NCI-H1694 (cell line): ENCODE results near the gene PPM1B.
"Not testable (repeated sequence)": the region's sequence is repeated elsewhere in the genome, so short reads cannot be mapped to it uniquely, and the experiment has no call there.

Experiments used
- DNase-seq: peaks from one replicate; lab custom pipeline; 2025; lab: John Stamatoyannopoulos, UW

Gene PPM1B

DNA sequence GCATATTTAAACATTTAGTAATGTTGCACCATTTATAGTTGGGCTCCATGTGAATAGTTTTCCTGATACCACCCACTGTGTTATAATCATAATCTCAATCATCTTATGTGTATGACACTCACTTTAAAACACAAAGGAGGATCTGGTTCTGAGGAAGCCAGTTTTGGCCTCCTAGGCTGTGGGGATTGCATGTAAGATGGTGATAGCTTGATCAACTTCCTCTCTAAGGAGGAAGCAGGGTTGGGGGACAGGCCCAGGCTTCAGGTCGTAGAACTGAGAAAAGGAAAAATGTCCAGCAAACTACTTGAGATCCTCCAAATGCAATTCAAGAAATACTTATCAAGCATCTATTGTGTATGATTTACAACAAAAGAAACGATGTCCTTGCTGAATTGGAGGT is 4.9 kb upstream of the PPM1B start:
- no peak for DNase-seq

DNA sequence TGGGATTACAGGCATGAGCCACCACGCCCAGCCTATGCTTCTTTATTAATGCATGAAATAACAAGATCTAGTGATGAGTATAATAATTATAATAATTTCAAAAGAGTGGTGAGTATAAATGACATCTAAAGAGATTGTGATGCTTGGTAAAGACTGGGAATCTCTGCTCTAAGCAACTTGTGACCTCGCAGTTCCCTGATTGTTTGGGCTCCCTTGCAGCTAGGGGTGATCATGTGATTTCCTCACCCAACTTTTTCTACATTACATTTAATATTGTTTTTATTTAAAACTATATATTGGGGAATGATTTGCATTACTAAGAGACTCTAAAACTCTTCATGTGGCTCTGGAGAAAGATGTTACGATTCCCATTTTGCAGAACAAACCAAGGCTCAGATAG is 4.1 kb upstream of the PPM1B start:
- no peak for DNase-seq

DNA sequence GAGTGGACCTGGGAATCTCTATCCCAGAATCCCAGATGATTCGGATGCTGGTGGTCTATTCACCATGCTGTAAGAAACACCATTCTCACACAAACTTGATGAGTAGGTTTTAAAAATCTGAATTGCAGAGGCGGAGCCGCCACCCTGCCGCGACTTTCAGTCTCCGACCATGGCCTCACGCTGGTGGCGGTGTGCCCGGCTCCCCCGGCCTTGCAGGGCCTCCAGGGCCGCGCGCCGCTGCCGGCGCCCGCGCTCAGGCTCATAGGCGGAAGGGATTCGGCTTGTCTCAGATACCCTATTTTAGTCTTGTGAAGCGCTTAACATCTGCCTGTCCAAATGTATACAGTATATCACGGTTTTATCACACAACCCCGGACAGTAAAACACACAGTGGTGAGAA is 2.6 kb upstream of the PPM1B start:
- no peak for DNase-seq

DNA sequence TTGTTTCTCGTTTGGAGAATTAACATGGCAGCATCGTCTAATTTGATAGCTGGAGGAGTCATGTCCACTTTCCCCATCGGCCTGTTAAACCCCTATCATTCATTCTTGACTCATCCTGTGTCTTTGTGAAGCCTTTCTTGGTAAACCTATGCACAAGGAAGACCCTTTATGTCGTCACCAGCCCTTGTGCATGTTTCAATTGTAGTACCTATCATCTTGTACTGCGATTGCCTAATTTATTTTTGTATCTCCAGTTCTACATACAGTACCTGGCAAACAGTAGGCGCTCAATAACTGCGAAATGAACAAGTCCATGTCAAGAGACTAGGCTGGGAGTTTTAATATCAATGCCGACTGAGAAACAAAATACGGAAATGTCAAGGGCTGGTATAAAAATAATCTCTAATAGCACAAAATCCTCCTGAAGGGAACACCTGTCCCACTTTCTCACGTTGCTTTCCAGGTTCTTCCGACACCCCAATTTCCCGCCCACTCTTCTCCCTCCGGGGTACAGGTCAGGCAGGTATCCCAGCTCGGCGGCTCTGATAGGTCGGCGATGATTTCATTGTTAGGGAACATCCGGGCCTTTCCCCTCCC is 1.3 kb upstream of the PPM1B start:
- no peak for DNase-seq

DNA sequence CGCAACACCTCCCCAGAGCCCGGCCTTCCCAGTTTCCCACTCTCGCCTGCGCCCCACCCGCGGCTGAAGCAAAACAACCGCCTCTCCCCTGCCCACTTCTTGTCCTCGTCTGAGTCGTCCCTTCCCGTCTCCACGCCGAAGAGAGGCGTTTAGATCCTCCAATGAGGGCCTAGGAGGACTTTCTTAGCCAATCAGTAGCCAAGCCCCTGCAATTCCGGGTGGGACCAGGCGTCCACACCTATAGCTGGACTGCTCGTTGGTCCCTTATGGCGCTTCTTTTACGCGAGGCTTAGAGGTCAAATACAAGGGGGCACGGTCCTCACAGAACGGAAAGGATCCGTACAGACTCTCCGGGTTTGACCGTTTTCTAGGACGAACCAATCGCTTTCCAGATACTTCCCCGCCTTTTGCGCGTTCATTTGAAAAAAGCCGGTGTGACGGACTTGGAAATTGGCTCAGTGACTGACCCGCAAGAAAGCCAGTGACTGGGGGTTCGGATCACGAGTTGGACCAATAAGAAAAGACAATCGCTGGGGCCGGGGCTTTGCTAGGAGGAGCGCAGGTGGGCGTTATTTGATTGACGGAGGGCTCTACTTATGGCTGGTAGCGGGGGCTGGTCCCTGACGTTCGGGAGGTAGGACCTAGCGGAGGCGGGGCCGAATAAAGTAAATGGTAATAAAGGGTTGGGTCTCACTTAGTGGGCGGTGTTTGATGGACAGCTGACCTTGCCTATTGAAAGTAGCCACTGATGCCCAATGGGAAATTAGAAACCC is 581 bp upstream of the PPM1B start:
- peak; percentile 99 for DNase-seq

DNA sequence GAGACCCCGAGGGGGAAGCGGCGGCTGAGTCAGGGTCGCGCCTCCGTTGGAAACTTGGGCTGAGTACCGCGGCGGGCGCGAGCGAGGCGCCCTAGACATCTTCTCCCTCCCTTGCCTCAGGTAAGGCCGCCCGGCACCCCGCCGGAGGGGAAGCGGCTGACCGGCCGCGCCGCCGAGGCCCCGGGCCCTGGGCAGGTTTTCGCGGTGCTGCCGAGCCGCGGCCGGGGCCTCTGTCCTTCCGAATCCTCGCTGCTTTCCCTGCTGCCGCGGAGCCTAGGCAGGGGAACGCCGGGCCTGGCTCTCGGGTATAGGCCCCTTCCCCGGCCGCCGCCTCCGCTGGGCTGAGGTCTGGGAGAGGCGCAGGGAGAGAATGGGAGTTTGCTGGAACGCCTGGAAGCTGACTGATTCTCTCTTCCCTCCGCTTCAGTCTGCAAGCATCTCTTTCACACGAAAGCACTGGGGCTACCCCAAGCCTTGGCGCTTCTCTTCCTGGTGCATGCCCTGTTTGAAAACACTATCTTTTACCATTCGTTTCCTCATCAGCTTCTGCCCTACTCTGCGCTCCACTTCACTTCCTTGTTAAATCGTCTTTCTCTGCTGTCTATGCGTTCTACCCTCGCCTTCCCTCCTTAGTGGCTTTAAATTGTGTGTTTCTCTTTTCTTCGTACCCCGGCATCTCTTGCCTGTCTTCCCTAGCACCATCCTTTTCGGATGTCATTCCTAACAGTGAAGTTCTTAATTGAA is 652 bp downstream of the PPM1B start:
- DNase-seq = no peak

DNA sequence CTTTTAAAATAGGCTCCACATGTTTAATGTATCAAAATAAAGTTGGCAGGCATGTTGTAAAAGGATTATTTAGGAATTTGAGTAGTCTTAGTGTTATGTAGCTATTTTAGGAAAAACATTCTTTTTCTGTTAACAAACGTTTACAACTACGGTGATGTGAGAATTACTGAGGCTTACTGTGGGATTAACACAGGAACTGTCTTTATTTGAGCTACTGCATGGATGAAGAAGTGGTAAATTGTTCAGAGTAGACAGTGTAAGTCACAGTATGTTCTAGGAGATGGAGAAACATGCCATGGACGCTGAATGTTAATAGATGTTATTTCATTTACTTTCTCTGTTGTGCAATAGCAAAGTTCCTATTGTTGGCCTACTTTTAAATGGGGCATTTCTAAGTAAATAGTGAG is 1.6 kb downstream of the PPM1B start:
- DNase-seq = no peak

DNA sequence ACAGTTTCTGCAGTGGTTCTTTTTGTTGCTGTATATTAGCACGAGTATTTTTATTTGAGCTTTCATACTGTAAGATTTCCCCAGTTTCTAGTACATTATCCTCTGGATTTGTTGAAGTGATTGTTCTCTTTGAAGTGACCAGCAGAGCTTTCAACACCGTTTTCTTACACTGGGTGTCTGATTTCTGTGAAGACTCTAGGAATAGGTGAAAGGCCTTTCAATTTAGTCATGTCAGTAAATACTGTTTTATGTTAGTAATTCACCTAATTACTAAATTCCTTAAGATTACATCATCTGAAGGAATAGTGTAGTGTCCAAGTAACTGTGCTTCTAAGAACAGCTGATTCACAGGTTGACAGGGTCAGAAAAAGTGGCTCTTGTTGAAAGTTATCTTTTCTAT is 2.3 kb downstream of the PPM1B start:
- DNase-seq = no peak

DNA sequence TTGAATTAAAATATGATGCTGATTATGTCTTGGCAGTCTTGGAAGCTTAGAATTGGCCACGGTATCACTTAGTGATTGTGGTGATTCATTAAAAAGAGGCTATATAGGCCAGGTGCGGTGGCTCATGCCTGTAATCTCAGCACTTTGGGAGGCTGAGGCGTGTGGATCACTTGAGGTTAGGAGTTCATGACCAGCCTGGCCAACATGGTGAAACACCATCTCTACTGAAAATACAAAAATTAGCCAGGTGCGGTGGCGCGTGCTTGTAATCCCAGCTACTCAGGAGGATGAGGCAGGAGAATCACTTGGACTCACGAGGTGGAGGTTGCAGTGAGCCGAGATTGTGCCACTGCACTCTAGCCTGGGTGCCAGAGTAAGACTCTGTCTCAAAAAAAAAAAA is 2.8 kb downstream of the PPM1B start:
- not testable (repeated sequence) for DNase-seq

DNA sequence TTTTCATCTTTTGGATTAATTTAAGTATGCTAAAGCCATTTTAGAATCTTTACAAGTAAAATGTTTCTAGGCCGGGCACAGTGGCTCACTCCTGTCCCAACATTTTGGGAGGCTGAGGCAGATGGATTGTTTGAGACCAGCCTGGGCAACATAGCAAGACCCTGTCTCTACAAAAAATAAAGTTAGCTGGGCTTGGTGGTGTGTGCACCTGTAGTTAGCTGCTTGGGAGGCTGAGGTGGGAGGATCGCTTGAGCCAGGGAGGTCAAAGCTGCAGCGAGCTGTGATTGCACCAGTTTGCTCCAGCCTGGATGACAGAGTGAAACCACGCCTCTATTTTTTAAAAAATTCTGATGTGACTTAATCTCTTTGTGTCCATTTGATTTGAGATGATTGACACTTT is 3.9 kb downstream of the PPM1B start:
- no peak for DNase-seq

DNA sequence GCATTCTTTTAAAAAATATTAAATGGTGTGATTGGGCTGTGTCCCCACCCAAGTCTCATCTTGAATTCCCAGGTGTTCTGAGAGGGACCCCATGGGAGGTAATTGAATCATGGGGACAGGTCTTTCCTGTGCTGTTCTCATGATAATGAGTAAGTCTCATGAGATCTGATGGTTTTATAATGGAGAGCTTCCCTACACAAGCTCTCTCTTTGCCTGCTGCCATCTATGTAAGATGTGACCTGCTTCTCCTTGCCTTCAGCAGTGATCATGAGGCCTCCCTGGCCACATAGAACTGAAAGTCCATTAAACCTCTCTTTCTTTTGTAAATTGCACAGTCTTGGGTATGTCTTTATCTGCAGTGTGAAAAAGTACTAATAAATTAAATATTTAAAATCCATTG is 10.3 kb downstream of the PPM1B start:
- no peak for DNase-seq

DNA sequence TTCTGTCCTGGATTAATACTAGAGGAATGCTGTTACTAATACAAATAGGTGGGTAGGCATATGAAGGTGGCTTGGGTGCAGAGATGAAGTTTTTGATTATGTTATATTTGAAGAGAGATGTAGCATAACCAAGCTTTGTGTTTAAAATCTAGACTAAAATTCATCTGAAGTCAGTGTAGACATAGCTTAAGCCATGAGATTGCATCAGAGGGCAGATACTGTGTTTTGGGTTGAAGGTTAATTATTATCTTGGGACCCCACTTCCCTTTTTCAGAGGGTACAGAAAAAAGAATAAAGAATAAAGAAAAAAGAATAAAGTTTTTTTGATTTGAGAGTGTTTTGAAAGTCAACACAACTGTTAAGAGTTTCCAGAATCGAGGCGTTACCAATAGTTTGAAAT is 13.0 kb downstream of the PPM1B start:
- no peak for DNase-seq

DNA sequence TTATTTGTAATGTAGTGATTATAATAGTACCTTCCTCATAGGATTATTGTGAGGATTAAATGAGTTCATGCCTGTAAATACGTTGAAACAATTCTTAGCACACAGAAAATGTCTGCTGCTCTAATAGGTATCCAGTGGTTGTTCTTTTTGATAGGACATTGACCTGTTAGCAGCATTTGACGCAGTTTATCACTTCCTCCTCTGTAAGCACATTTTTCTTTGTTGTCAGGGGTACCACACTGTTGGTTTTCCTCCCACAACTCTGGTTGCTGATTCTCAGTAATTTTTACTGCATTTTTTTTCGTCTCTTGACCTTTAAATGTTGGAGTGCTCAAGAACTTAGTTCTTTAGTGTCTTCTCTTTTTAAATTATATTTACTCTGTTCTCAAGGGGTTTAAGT is 15.4 kb downstream of the PPM1B start:
- no peak for DNase-seq

DNA sequence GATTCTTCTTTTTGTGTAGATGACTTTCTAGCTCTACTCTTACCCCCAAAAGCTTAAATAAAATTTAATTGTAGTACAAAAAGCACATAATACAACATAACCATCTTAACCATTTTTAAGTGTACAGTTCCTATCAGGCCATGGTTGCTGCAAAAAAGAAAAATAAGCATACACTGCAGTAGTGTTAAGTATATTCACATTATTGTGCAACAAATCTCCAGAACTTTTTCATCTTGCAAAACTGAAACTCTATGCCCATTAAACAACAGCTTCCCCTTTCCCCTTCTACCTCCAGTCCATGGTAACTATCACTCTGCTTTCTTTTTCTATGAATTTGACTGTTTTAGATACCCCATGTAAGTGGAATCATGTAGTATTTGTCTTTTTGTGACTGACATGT is 18.1 kb downstream of the PPM1B start:
- no peak for DNase-seq

DNA sequence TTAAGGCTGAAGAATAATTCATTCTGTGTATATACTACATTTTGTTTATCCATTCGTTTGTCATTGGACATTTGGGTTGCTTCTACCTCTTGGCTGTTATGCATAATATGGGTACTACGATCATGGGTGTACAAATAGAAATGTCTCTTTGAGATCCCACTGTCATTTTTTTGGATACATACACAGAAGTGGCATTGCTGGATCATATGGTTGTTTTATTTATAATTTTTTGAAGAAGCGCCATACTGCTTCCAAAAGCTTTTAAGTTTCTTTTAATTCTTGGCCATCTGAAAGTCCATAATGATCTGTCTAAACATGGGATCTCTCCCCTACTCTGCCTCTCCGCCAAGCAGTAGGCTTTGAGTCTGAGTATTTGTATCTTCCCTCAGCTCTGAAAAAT is 18.6 kb downstream of the PPM1B start:
- DNase-seq = no peak

DNA sequence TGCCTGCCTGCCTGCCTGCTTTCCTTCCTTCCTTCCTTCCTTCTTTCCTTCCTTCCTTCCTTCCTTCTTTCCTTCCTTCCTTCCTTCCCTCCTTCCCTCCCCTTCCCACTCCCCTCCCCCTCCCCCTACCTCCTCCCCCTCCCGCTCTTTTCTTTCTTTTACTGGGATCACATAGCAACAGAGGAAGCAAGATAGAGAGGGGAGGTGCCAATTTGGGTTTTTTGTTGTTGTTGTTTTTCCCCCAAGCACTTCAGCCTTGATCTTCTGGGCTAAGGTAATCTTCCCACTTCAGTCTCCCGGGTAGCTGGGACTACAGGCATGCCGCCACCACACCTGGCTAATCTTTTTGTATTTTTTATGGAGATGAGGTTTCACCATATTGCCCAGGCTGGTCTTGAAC is 20.0 kb downstream of the PPM1B start:
- no peak for DNase-seq

DNA sequence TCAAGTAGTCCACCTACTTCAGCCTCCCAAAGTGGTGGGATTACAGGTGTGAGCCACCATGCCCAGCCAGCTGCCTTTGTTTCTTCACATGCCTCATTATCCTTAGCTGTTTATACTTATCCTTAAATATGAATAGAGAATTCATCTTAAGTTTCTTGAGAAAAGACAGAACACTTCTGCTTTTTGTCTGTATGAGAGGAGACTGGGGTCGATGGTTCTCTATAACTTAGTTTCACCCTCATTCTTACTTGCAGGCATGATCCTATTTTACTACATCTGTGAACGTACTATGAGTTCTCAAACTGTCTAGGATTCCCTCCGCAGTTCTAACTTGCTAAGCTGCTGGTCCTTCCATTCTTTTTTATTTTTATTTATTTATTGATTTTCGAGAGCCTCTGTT is 20.4 kb downstream of the PPM1B start:
- no peak for DNase-seq

DNA sequence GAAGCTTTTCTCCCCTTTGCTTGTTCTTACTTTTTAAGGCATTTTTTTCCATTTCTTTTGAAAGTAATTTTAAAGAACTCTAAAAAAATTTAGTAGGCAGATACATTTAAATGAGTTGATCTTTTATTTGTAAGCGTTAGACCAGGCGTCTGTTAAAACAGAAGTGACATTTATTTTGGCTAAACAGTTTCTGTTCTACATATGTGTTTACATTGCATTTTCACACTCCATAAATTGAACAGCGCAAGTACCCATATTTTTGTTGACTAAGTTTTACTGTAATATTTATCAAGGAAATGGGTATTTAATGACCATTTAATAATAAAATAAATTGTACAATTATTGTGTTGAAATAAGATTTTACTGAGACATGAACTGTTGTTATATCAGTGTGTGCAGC is 21.9 kb downstream of the PPM1B start:
- no peak for DNase-seq

DNA sequence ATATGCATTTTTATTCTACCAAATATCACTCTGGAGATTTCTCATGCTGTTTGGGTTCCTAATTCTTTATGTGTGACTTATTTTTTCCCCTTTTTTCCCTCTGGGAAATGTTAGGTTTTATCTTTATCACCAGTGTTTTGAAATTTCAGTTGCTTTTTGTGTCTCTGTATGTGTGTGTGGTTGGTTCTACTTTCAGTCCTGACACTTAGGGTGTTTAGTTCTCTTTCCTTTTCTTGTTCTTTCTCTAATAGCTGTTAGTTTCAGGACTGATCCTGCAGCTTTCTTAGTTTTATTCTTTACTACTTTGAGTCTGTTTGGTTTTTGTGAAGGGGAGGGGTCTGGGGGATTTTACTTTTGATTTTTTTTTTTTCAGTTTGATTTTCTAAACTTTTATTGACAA is 23.1 kb downstream of the PPM1B start:
- no peak for DNase-seq

DNA sequence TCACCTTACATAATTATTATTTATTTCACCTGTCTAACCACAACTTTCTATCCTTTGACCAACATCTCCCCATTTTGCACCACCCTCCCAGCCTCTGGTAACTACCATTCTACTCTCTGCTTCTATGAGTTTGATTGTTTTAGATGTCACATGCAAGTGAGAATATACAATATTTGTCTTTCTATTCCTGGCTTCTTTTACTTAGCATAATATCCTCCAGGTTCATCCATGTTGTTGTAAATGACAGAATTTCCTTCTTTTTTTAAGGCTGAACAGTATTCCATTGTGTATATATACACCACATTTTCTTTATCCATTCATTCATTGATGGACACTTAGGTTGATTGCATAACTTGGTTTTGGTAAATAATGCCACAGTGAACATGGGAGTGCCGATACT is 24.0 kb downstream of the PPM1B start:
- no peak for DNase-seq

DNA sequence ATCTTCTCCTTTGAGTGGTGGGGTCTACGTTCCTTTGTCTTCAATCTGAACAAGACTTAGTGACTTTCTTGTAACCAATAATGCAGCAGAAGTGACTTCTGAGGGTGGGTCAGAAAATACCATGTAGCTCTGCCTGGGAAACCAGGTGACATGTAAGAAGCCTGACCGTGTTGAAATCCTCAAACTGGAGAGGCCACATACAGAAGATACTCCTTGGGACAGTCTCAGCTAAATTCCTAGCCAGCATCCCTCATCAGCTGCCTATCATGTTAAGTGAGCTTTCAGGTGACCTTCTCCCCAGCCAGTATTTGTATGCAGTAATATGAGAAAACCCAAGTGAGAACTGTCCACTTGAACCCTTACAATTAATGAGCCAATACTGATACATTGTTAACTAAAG is 27.0 kb downstream of the PPM1B start:
- DNase-seq = no peak

DNA sequence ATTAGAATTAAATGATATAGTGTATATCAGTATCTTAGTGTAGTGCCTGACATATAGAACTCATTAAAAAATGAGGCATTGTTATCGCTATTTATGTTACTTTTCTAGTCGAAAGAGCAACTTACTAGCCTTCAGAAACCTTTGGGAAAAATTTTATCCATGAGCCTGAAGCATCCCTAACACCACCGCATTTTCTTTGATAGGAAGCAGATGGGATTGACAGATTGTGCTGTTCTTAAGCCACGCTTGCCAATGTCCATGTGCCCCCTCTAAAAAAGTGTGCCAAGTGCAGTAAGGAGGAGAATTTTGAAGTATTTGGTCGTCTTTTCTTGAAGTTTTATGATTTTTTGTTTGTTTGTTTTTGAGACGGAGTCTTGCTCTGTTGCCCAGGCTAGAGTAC is 29.1 kb downstream of the PPM1B start:
- DNase-seq = no peak

DNA sequence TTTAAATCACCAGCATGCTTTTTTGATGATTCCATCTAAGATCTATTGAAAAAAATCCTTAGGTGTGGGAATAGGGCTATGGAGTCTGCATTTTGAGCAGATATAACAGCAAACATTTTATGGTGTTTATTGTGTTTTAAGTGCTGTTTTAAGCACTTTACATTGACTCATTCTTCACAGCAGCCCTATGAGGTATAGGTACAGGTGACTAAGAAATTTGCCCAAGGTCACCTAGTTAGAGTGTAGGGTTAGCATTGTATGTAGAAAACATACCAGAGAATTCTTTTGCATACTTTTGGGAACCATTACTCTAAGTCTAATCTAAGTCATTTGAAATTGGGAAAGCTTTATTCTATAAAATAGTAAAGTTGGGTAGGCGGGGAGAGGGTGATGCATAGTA is 31.3 kb downstream of the PPM1B start:
- no peak for DNase-seq

DNA sequence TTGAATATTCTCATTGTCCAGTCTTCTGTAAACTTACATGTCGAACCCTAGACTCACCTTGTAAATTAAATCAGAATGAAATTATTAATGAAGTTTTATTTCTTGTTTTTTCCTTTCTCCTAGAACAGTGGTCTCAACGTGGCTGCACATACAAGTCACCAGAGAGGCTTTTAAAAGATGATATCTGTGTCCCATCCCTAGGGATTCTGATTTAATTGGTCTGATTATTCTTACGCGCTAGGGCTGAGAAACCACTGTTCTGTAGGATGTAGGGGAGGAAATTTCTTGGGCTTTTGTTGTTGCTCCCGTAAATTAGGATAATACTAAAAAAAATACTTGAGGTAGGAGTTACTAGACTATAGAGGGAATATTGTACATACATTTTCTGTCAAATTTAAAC is 32.1 kb downstream of the PPM1B start:
- no peak for DNase-seq
